Activated T-cell treated with anti-CD3 and anti-CD28 coated beads, Interleukin-2, amount 50 U/mL, for 72 hours (primary cell): ENCODE measurements around the gene EFCAB9. TPM values are rescaled to one million over a fixed set of nuclear protein-coding genes. Genes with fewer than 3 reads are reported as not detected.
A peak's percentile ranks its signal among the peaks of the same experiment; 100 is the strongest.
"Not testable (repeated sequence)": the region's sequence is repeated elsewhere in the genome, so short reads cannot be mapped to it uniquely, and the experiment has no call there.

Experiments used
- ATAC-seq, 2 donors: fragments of 150-1000 bp; cut with Tn5 transposase; replicated peaks in 1 of 2; 2 replicates each; pipeline ENCODE4 v1.10.0; 2021; ENCODE audit warnings: moderate library complexity in 2 of 2, mild to moderate bottlenecking in 1 of 2
- DNase-seq, 2 donors: peaks; one replicate each; pipeline ENCODE4 v3.0.0; 2021 to 2022; ENCODE audit warnings: mixed read lengths in 1 of 2
- H3K27ac Mint-ChIP-seq: one replicate; pipeline ENCODE4 v1.8.0; 2022; ENCODE audit warnings: mild to moderate bottlenecking, moderate library complexity, mixed read lengths
- H3K27me3 Mint-ChIP-seq: one replicate; pipeline ENCODE4 v1.8.0; 2022; ENCODE audit warnings: low read depth, mixed read lengths
- H3K36me3 Mint-ChIP-seq, 2 donors: one replicate each; pipeline ENCODE4 v1.8.0; 2022; ENCODE audit warnings: mixed read lengths in 2 of 2, mild to moderate bottlenecking in 1 of 2; ENCODE audit not compliant: insufficient read depth in 2 of 2
- H3K4me1 Mint-ChIP-seq: one replicate; pipeline ENCODE4 v1.8.0; 2022; ENCODE audit warnings: low read depth, mixed read lengths
- H3K4me3 Mint-ChIP-seq, 2 donors: one replicate each; pipeline ENCODE4 v1.8.0; 2022; ENCODE audit warnings: mild to moderate bottlenecking in 2 of 2, mixed read lengths in 2 of 2, moderate library complexity in 2 of 2
- H3K9me3 Mint-ChIP-seq, 2 donors: one replicate each; pipeline ENCODE4 v1.8.0; 2022; ENCODE audit warnings: mixed read lengths in 2 of 2
- total RNA-seq, 2 donors: library from RNA; stranded (reverse); gene quantifications; one replicate each; pipeline ENCODE4 v1.2.3, GENCODE V29; 2022

The EFCAB9 gene
- total RNA-seq, 2 donors from 2014 or later: not detected

GRCh38 chr5:172186114-172186695 is 7.8 kb upstream of the EFCAB9 start:
- H3K4me1 Mint-ChIP-seq: peaks cover 51% of the 10 kb centered on the region
- no peaks in the 10 kb centered on the region for H3K9me3 Mint-ChIP-seq
- H3K27ac Mint-ChIP-seq: peak overlapping the region; percentile 77
- peaks cover 15 to 23% of the 10 kb centered on the region in 2 donors for H3K36me3 Mint-ChIP-seq
- DNase-seq: no peak
- H3K27me3 Mint-ChIP-seq: peaks cover 8% of the 10 kb centered on the region
- peak overlapping the region; percentile 91 to 99 for H3K4me3 Mint-ChIP-seq
- no peak for ATAC-seq

DNA sequence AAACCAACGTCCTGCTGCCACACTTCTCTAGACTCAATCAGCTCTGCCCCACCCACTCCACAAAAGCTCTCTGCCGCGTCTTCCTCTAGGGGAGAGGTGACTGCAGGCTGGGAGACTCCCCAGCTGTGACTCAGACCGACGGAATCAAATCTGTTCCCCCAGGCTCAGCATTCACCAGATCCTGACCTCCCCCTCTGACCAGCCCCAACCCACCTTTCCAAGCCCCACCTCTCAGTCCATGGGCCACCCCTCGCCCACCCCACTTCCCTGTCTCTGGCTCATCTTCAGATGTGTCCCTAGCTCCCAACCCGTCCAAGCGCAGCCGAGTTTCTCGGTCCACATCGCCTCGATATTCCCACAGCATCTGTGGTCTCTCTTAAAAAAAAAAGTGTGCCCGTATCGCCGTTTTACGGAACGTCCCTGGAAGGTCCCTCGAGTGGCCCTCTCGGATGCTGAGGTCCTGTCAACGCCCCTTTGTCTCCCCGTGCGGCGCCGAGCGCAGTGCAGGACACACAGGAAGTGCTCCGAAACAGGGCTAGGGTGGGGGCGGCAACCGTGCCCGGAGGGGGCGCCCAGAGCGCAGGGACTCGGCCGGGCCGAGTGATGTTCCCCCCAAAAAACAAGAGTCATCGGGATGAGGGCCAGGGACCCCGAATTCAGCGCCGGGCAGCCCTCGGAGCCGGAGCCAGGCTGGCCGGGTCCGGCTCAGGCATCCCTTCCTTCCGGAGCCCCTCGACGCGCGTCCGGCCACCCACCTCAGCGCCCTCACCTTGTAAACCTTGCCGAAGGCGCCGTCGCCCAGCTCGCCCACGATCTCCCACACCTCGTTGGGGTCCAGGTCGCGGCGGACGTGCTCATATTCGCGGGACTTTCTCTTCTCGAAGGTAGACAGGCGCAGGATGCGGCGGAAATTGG is 6.6 kb upstream of the EFCAB9 start:
- Mint-ChIP-seq H3K27me3 (peaks cover 8% of the 10 kb centered on the region), H3K9me3 (no peaks in the 10 kb centered on the region), H3K27ac (peak overlapping the region; percentile 77), H3K4me3 (peak overlapping the region; percentile 91 to 99), H3K4me1 (peaks cover 43% of the 10 kb centered on the region), H3K36me3 (peaks cover 15 to 22% of the 10 kb centered on the region in 2 donors)
- peak; percentile 78 to 80 for DNase-seq
- ATAC-seq: peak; percentile 48 to 57

DNA sequence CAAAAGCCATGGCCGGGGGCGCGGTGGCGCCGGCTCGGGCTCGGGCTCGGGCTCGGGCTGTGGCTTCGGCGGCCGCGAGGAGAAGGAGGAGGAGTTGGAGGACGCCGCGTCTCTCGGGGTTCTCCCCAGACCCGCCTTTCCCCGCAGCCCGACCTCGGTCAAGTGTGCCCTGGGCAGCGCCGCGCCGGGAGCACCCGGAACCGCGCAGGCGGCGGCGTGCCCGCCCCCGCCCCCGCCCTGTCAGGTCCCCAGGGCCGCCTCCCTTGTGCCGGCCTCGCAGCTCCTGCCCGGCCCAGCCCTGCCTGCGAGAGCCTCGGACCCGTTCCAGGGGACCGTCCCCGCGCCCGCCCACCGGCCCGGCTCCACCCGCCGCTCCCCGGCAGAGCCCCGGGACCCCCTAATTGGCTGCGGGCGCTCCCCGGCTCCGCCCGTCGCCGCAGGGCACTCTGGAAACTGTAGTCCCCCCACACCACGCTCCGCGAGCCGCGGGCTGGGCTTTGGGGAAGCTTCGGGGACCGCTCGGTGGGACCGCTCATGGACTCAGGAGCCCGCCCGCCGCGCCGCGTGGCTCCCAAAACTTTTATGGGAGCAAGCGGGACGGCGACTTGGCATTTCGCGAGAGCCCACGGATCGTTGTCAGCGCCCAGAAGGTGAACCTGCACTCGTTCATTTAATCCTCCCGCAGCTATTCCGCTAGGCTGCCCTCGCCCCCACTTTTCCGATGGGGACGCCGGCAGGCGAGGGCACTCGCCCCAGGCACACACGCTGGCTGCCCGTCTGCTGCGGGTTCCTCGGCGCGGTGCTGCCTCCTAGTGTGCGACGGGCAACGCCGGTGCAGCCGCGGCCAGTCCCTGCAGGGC is 5.7 kb upstream of the EFCAB9 start, which contains the start of gene STK10:
Gene STK10, minus strand, starts transcription at position 192 of the 860 bp plus-strand sequence. Its CDS starts 182 bp downstream, at position 10.
- DNase-seq (peak; percentile 92), ATAC-seq (peak; percentile 76 to 80)
- Mint-ChIP-seq H3K4me1 (peaks cover 34% of the 10 kb centered on the region), H3K27me3 (peaks cover 8% of the 10 kb centered on the region), H3K27ac (peak within 1 kb of the TSS; percentile 77), H3K4me3 (peak within 1 kb of the TSS; percentile 91 to 99), H3K36me3 (peaks cover 13 to 17% of the 10 kb centered on the region in 2 donors), H3K9me3 (no peaks in the 10 kb centered on the region)

GRCh38 chr5:172188893-172189692 is 4.9 kb upstream of the EFCAB9 start:
- H3K9me3 Mint-ChIP-seq: no peaks in the 10 kb centered on the region

DNA sequence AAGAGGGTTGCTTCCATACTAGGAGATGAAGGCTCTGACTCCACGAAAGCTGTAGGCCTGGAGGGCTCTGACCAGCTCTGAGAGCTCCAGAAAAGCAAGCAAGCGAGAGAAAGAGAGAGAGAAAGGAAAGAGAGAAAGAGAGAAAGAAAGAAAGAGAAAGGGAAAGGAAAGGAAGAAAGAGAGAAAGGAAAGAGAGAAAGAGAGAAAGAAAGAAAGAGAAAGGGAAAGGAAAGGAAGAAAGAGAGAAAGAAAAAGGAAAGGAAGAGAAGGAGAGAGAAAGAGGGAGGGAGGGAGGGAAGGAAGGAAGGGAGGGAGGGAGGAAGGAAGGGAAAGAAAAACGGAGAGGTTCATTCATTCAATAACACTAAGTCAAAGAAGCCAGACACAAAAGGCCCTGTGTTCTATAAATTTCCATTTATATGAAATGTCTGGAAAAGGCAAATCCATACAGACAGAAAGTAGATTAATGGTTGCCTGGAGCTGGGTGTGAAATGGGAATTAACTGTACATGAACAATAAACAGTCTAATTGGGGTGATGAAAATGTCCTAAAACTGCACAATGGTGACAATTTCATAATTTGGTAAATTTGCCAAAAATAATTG is 4.2 kb upstream of the EFCAB9 start:
- H3K27me3 Mint-ChIP-seq: peaks cover 8% of the 10 kb centered on the region

More at GRCh38 chr5:172188893-172189692, 4.9 kb upstream of the EFCAB9 start:
- H3K27me3 Mint-ChIP-seq: peaks cover 8% of the 10 kb centered on the region
- no peak overlapping the region for H3K27ac Mint-ChIP-seq
- ATAC-seq: no peak
- H3K4me3 Mint-ChIP-seq: peak overlapping the region; percentile 83 to 91
- no peak for DNase-seq
- peaks cover 25% of the 10 kb centered on the region for H3K4me1 Mint-ChIP-seq
- peaks cover 13% of the 10 kb centered on the region in 2 donors for H3K36me3 Mint-ChIP-seq

GRCh38 chr5:172194985-172195774 is 1.2 kb downstream of the EFCAB9 start:
- Mint-ChIP-seq H3K36me3 (no peaks in the 10 kb centered on the region), H3K4me1 (no peaks in the 10 kb centered on the region), H3K27ac (no peak overlapping the region), H3K4me3 (no peak overlapping the region), H3K9me3 (no peaks in the 10 kb centered on the region), H3K27me3 (peaks cover 6% of the 10 kb centered on the region)
- DNase-seq (no peak), ATAC-seq (no peak)

More for the DNA sequence above, 4.2 kb upstream of the EFCAB9 start:
- Mint-ChIP-seq H3K4me3 (no peak overlapping the region), H3K4me1 (peaks cover 18% of the 10 kb centered on the region), H3K9me3 (no peaks in the 10 kb centered on the region), H3K36me3 (peaks cover 10 to 13% of the 10 kb centered on the region in 2 donors), H3K27ac (peak overlapping the region; percentile 52)
- ATAC-seq: no peak
- DNase-seq: no peak

DNA sequence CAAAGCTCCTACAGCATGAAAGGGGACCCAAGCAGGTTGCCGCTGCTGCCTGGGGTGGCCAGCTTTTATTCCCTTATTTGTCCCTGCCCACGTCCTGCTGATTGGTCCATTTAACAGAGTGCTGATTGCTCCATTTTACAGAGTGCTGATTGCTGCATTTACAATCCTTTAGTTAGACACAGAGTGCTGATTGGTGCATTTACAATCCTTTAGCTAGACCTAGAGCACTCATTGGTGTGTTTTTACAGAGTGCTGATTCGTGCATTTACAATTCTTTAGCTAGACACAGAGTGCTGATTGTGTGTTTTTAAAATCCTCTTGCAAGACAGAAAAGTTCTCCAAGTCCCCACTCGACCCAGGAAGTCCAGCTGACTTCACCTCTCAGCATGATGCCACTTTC is 3.8 kb downstream of the EFCAB9 start:
- H3K4me3 Mint-ChIP-seq, H3K36me3 Mint-ChIP-seq, DNase-seq, H3K27ac Mint-ChIP-seq, ATAC-seq, H3K4me1 Mint-ChIP-seq, H3K9me3 Mint-ChIP-seq: not testable (repeated sequence)
- H3K27me3 Mint-ChIP-seq: peaks cover 12% of the 10 kb centered on the region

- H3K4me3 Mint-ChIP-seq: no peak overlapping the region
- ATAC-seq (no peak), DNase-seq (no peak)
- no peaks in the 10 kb centered on the region for H3K4me1 Mint-ChIP-seq
- peaks cover 12% of the 10 kb centered on the region for H3K27me3 Mint-ChIP-seq
- no peaks in the 10 kb centered on the region for H3K36me3 Mint-ChIP-seq
- no peak overlapping the region for H3K27ac Mint-ChIP-seq
- H3K9me3 Mint-ChIP-seq: no peaks in the 10 kb centered on the region
Observed at GRCh38 chr5:172199446-172199845, 5.5 kb downstream of the EFCAB9 start.

GRCh38 chr5:172200476-172200875 is 6.5 kb downstream of the EFCAB9 start:
- peaks cover 12% of the 10 kb centered on the region for H3K27me3 Mint-ChIP-seq
- H3K27ac Mint-ChIP-seq: no peak overlapping the region
- DNase-seq: no peak
- no peaks in the 10 kb centered on the region for H3K9me3 Mint-ChIP-seq
- no peaks in the 10 kb centered on the region for H3K36me3 Mint-ChIP-seq
- ATAC-seq: no peak
- H3K4me1 Mint-ChIP-seq: no peaks in the 10 kb centered on the region
- no peak overlapping the region for H3K4me3 Mint-ChIP-seq

DNA sequence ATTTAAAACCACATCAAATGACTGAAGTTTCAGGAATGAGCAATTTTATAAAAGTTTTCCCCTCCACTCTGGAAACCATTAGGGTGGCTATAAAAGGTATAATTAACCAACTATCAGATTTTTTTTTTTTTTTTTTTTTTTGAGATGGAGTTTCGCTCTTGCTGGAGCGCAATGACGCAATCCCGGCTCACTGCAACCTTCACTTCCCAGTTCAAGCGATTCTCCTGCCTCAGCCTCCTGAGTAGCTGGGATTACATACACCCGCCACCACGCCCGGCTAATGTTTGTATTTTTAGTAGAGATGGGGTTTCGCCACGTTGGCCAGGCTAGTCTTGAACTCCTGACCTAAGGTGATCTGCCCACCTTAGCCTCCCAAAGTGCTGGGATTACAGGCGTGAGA is 12.0 kb downstream of the EFCAB9 start:
- H3K27me3 Mint-ChIP-seq, ATAC-seq, H3K27ac Mint-ChIP-seq, H3K4me3 Mint-ChIP-seq, H3K36me3 Mint-ChIP-seq, H3K9me3 Mint-ChIP-seq, DNase-seq, H3K4me1 Mint-ChIP-seq: not testable (repeated sequence)

GRCh38 chr5:172207511-172207910 is 13.5 kb downstream of the EFCAB9 start:
- no peaks in the 10 kb centered on the region for H3K9me3 Mint-ChIP-seq
- ATAC-seq (no peak), DNase-seq (no peak)
- H3K4me3 Mint-ChIP-seq: no peak overlapping the region
- no peaks in the 10 kb centered on the region for H3K27me3 Mint-ChIP-seq
- no peak overlapping the region for H3K27ac Mint-ChIP-seq
- H3K4me1 Mint-ChIP-seq: no peaks in the 10 kb centered on the region
- H3K36me3 Mint-ChIP-seq: peaks cover 4 to 7% of the 10 kb centered on the region in 2 donors
